ENCODE results near the gene PRR5L.

PRR5L gene

GRCh38 chr11:36265793-36266628, 30.1 kb upstream of the PRR5L start:
- Histone ChIP-seq H3K9ac (ENCODE audit: low read length) (no peak overlapping the region), H3K36me3 (ENCODE audit: low read length) (no peaks in the 10 kb centered on the region), H3K27me3 (ENCODE audit: low read length) (no peaks in the 10 kb centered on the region), H4K20me1 (ENCODE audit: low read depth, low read length) (no peaks in the 10 kb centered on the region), H3K79me2 (ENCODE audit: insufficient read depth, low read length) (no peaks in the 10 kb centered on the region), H3K27ac (ENCODE audit: low read depth, low read length) (no peak overlapping the region), H3K9me3 (ENCODE audit: insufficient read depth, low read length) (no peaks in the 10 kb centered on the region), H3K4me3 (ENCODE audit: insufficient read depth, low read length, poor library complexity, severe bottlenecking) (no peak overlapping the region), H3K4me2 (ENCODE audit: low read depth, low read length, poor library complexity, severe bottlenecking) (no peak overlapping the region), H3F3A (ENCODE audit: insufficient read depth) (no peaks in the 10 kb centered on the region), H2AFZ (ENCODE audit: low read depth, low read length, severe bottlenecking) (no peak overlapping the region), H3K9me2 (replicated peaks; ENCODE audit: insufficient read depth, low read length) (no peaks in the 10 kb centered on the region)
- TF ChIP-seq, protein P1, sequence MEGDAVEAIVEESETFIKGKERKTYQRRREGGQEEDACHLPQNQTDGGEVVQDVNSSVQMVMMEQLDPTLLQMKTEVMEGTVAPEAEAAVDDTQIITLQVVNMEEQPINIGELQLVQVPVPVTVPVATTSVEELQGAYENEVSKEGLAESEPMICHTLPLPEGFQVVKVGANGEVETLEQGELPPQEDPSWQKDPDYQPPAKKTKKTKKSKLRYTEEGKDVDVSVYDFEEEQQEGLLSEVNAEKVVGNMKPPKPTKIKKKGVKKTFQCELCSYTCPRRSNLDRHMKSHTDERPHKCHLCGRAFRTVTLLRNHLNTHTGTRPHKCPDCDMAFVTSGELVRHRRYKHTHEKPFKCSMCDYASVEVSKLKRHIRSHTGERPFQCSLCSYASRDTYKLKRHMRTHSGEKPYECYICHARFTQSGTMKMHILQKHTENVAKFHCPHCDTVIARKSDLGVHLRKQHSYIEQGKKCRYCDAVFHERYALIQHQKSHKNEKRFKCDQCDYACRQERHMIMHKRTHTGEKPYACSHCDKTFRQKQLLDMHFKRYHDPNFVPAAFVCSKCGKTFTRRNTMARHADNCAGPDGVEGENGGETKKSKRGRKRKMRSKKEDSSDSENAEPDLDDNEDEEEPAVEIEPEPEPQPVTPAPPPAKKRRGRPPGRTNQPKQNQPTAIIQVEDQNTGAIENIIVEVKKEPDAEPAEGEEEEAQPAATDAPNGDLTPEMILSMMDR (IDR thresholded peaks at IDR 0.05; ENCODE audit: insufficient read depth, low read length, poor library complexity, severe bottlenecking): peak; percentile 83
- no peak for TF ChIP-seq EZH2phosphoT487 (conservative IDR thresholded peaks at IDR 0.05; ENCODE audit: low read length)

DNA sequence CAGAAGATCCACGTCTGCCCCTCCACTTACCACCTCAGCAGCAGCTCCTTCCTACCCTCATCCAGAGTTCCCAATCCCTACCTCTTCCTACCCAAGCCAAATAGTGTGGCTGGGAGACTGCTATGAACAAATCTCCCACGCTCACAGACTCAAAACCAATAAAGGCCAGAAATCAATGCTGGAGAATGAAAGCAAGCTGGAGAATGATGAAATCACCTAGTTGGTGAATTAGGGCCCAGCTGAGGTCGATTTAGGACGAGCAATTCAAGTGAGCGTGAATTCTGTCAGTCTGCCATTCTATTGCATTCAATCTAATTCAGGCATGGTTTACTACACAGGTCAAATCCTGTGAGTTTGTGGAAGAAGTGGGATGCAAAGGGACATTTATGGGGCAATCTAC, 29.3 kb upstream of the PRR5L start:
- Histone ChIP-seq H3K27ac (ENCODE audit: low read depth, low read length) (no peak overlapping the region), H3K9me3 (ENCODE audit: insufficient read depth, low read length) (no peaks in the 10 kb centered on the region), H3K4me2 (ENCODE audit: low read depth, low read length, poor library complexity, severe bottlenecking) (no peak overlapping the region), H3K79me2 (ENCODE audit: insufficient read depth, low read length) (no peaks in the 10 kb centered on the region), H4K20me1 (ENCODE audit: low read depth, low read length) (no peaks in the 10 kb centered on the region), H3K36me3 (ENCODE audit: low read length) (no peaks in the 10 kb centered on the region), H3K9ac (ENCODE audit: low read length) (no peak overlapping the region), H2AFZ (ENCODE audit: low read depth, low read length, severe bottlenecking) (no peak overlapping the region), H3K9me2 (replicated peaks; ENCODE audit: insufficient read depth, low read length) (no peaks in the 10 kb centered on the region), H3F3A (ENCODE audit: insufficient read depth) (no peaks in the 10 kb centered on the region), H3K4me3 (ENCODE audit: insufficient read depth, low read length, poor library complexity, severe bottlenecking) (no peak overlapping the region), H3K27me3 (ENCODE audit: low read length) (no peaks in the 10 kb centered on the region)
- no peak for TF ChIP-seq EZH2phosphoT487 (conservative IDR thresholded peaks at IDR 0.05; ENCODE audit: low read length)
- TF ChIP-seq, protein P1 (IDR thresholded peaks at IDR 0.05; ENCODE audit: insufficient read depth, low read length, poor library complexity, severe bottlenecking): no peak

- Histone ChIP-seq H3K9me2 (replicated peaks; ENCODE audit: insufficient read depth, low read length) (no peaks in the 10 kb centered on the region), H3K4me3 (ENCODE audit: insufficient read depth, low read length, poor library complexity, severe bottlenecking) (no peak overlapping the region), H4K20me1 (ENCODE audit: low read depth, low read length) (no peaks in the 10 kb centered on the region), H3K27me3 (ENCODE audit: low read length) (no peaks in the 10 kb centered on the region), H3K27ac (ENCODE audit: low read depth, low read length) (no peak overlapping the region), H3K9ac (ENCODE audit: low read length) (no peak overlapping the region), H3K9me3 (ENCODE audit: insufficient read depth, low read length) (no peaks in the 10 kb centered on the region), H3K4me2 (ENCODE audit: low read depth, low read length, poor library complexity, severe bottlenecking) (no peak overlapping the region), H2AFZ (ENCODE audit: low read depth, low read length, severe bottlenecking) (no peak overlapping the region), H3F3A (ENCODE audit: insufficient read depth) (no peaks in the 10 kb centered on the region), H3K36me3 (ENCODE audit: low read length) (no peaks in the 10 kb centered on the region), H3K79me2 (ENCODE audit: insufficient read depth, low read length) (no peaks in the 10 kb centered on the region)
- no peak for TF ChIP-seq EZH2phosphoT487 (conservative IDR thresholded peaks at IDR 0.05; ENCODE audit: low read length)
- TF ChIP-seq, protein P1 (IDR thresholded peaks at IDR 0.05; ENCODE audit: insufficient read depth, low read length, poor library complexity, severe bottlenecking): no peak
Observed at GRCh38 chr11:36268337-36268985, 27.6 kb upstream of the PRR5L start.

Measured in SU-DHL-6 (cell line).